ENCODE results near the gene FOXO6. TPM values are rescaled to one million over a fixed set of nuclear protein-coding genes. Genes with fewer than 3 reads are reported as not detected.

FOXO6 gene
- total and polyA plus RNA-seq, 2 experiments from 2014 or later = 0.68 to 4.2 TPM

GRCh38 chr1:41420351-41420750 lies 59.1 kb downstream of the FOXO6 start:
- DNase-seq (ENCODE audit: low spot score) (no peak), ATAC-seq (no peak)
- Histone ChIP-seq H4K20me1 (replicated peaks; ENCODE audit: insufficient read depth) (no peaks in the 10 kb centered on the region; the same call in 1 of the 2 replicates), H3K4me1 (ENCODE audit: insufficient read depth) (no peaks in the 10 kb centered on the region), H3K4me2 (no peak overlapping the region), H3K36me3 (ENCODE audit: insufficient read depth) (no peaks in the 10 kb centered on the region), H3K79me2 (replicated peaks; ENCODE audit: insufficient read depth) (no peaks in the 10 kb centered on the region), H3K27ac (ENCODE audit: low read depth) (no peak overlapping the region), H3K9me2 (ENCODE audit: insufficient read depth) (no peaks in the 10 kb centered on the region), H3K27me3 (ENCODE audit: insufficient read depth) (no peaks in the 10 kb centered on the region), H2AFZ (no peak overlapping the region), H3K4me3 (no peak overlapping the region), H3F3A (replicated peaks; ENCODE audit: low read depth) (peaks cover 5% of the 10 kb centered on the region; the same call in 1 of the 2 replicates)
- no peaks in the 10 kb centered on the region for H3K36me3 Mint-ChIP-seq (ENCODE audit: low read depth)
- no peak overlapping the region for H3K27ac Mint-ChIP-seq
- no peaks in the 10 kb centered on the region; the same call in 2 of the 3 replicates for H3K9me3 Mint-ChIP-seq
- peaks cover 13% of the 10 kb centered on the region for H3K4me1 Mint-ChIP-seq
- H3K4me3 Mint-ChIP-seq = no peak overlapping the region
- peaks cover 19% of the 10 kb centered on the region for H3K27me3 Mint-ChIP-seq (ENCODE audit: insufficient read depth, low read depth, poor library complexity)
- no peak for TF ChIP-seq ZNF331 (CRISPR knock-in tag; IDR thresholded peaks at IDR 0.05; ENCODE audit: low read depth)
- no peak for TF ChIP-seq REST (IDR thresholded peaks at IDR 0.05; ENCODE audit: unreplicated experiment)
- TF ChIP-seq NANOG (IDR thresholded peaks at IDR 0.05; ENCODE audit: borderline replicate concordance) = no peak
- TF ChIP-seq POLR2AphosphoS5 (IDR thresholded peaks at IDR 0.05; ENCODE audit: low read depth) = no peak
- TF ChIP-seq ZNF462 (CRISPR knock-in tag; IDR thresholded peaks at IDR 0.05) = no peak
- no peak for TF ChIP-seq ETS1 (IDR thresholded peaks at IDR 0.05)
- TF ChIP-seq ZNF114 (CRISPR knock-in tag; IDR thresholded peaks at IDR 0.05) = no peak
